Measurements from ENCODE around the gene SGK1.

- no peak for TF ChIP-seq POLR2A (IDR thresholded peaks at IDR 0.05; ENCODE audit: low read depth, low read length)
- TF ChIP-seq TAF1 (IDR thresholded peaks at IDR 0.05; ENCODE audit: borderline replicate concordance, low read depth, low read length): no peak
- no peak for TF ChIP-seq POLR2AphosphoS5 (IDR thresholded peaks at IDR 0.05; ENCODE audit: low read depth, low read length)
Observed at GRCh38 chr6:134328792-134329191, 10.9 kb upstream of the SGK1 start.

All from GM12892 (cell line).